Heart right ventricle (tissue), 16 donors: Measurements from ENCODE around the gene TMEM259. TPM values are rescaled to one million over a fixed set of nuclear protein-coding genes. Genes with fewer than 3 reads are reported as not detected.

ENCODE experiments used
- ATAC-seq, 8 donors: fragments of 200-7000 bp; cut with Tn5 transposase; one replicate each; pipeline ENCODE4 v1.9.1; 2020; ENCODE audit warnings: mild to moderate bottlenecking in 8 of 8, moderate library complexity in 8 of 8, moderate number of reproducible peaks in 1 of 8
- DNase-seq, 2 donors: peaks; one replicate each; pipeline ENCODE4 v3.0.0-alpha.2; 2020
- H3K27ac ChIP-seq, 10 donors: fragments of 200-600 bp; sonication (generic) in 2 of 10; one replicate each; pipeline versions ENCODE4 v1.5.0 to v1.8.0; 2020 to 2022; ENCODE audit warnings: mild to moderate bottlenecking in 3 of 10
- H3K27me3 ChIP-seq, 7 donors: fragments of 200-600 bp; one replicate each; pipeline ENCODE4 v1.8.0; 2021 to 2022; ENCODE audit warnings: mild to moderate bottlenecking in 2 of 7
- H3K36me3 ChIP-seq, 9 donors: fragments of 200-600 bp; sonication (generic) in 1 of 9; one replicate each; pipeline versions ENCODE4 v1.5.0 to v1.8.0; 2020 to 2022; ENCODE audit warnings: mild to moderate bottlenecking in 2 of 9
- H3K4me1 ChIP-seq, 9 donors: fragments of 200-600 bp; sonication (generic) in 1 of 9; one replicate each; pipeline versions ENCODE4 v1.5.0 to v1.8.0; 2020 to 2022; ENCODE audit warnings: mild to moderate bottlenecking in 4 of 9
- H3K4me3 ChIP-seq, 10 donors: fragments of 200-600 bp; sonication (generic) in 2 of 10; one replicate each; pipeline versions ENCODE4 v1.5.0 to v1.8.0; 2020 to 2022; ENCODE audit warnings: mild to moderate bottlenecking in 7 of 10, moderate library complexity in 2 of 10
- H3K9me3 ChIP-seq, 11 donors: fragments of 200-600 bp in 10 of 11; sonication (generic) in 2 of 11; one replicate each; pipeline versions ENCODE4 v1.5.0 to v1.8.0; 2013 to 2022; ENCODE audit warnings: mild to moderate bottlenecking in 2 of 11, control low read depth in 1 of 11, moderate library complexity in 1 of 11
- CTCF ChIP-seq, 9 donors: fragments of 200-600 bp; sonication (generic) in 2 of 9; IDR thresholded peaks; one replicate each; pipeline versions ENCODE4 v1.5.0 to v1.8.0; 2021 to 2022; ENCODE audit warnings: antibody characterized with exemption in 9 of 9, mild to moderate bottlenecking in 5 of 9, moderate library complexity in 1 of 9
- WGBS, 2 donors: extraction: QIAGEN DNeasy Blood & Tissue Kit; methylation state at CpG; one replicate each; pipeline ENCODE4 v1.1.7; 2013; ENCODE audit warnings: inconsistent platforms in 1 of 2; 5-methylcytosine and 5-hydroxymethylcytosine counted together
- intact Hi-C, 10 donors: fragments of 100-400 bp; cut with DNase I; formaldehyde crosslinking; loops; one replicate each; pipeline versions ENCODE4 v1.11.1 to v1.14.2; 2022
- polyA plus RNA-seq, 2 donors: library from polyadenylated mRNA; stranded (reverse); fragments of 200-250 nt; gene quantifications; one replicate each; pipeline ENCODE4 v1.2.3, GENCODE V29; 2013
- total RNA-seq, 10 donors: library from RNA; stranded (reverse); fragmentation: NEBNext Ultra II Directional in 3 of 10; extraction: Animal tissue kit (Norgen Biotek cat#: 25700) in 3 of 10; gene quantifications; one replicate each; pipeline versions ENCODE4 v1.2.1 to v1.2.4, GENCODE V29; 2021 to 2023
- donor health status: Arrhythmogenic right ventricular cardiomyopathy.
- donor health status: ischemic (EF 13 %, LVEDD 7.1; RV severe dilation, severe dysfunction).
- donor health status: healthy with polysubstance abuse.
- donor health status: DM: no; HTN: yes; CAD: no.
- donor health status: DM: no; HTN: no; CAD: no.
- donor health status: ischemic (EF 25% LVEDD 6.9; RV normal size, moderate dysfunction).
- donor health status: ischemic (EF 25% LVEDD 5.7; RV mildly dilated, moderate dysfunction).
- donor health status: healthy.
- donor health status: DM: yes; HTN: yes; CAD: no.
- donor health status: Ischemic cardiomyopathy.
- donor health status: ischemic (EF 35%, LVEDD 5.7; RV mildly dilated, moderate dysfunction).
- donor health status: nonischemic (EF 11% LVEDD 7.7; RV severe dilation, severe dysfunction).
- donor health status: DM: yes; HTN: yes; CAD: no.
- donor health status: PGD.
- donor health status: ischemic (EF 29% LVEDD 5.4; RV normal size, mild dysfunction).
- donor health status: nonischemic (EF 23%, LVEDD 6.1; RV moderate dilation, normal function).

The TMEM259 gene
- total and polyA plus RNA-seq, 12 donors = 94.3 to 289 (median 114) TPM

DNA sequence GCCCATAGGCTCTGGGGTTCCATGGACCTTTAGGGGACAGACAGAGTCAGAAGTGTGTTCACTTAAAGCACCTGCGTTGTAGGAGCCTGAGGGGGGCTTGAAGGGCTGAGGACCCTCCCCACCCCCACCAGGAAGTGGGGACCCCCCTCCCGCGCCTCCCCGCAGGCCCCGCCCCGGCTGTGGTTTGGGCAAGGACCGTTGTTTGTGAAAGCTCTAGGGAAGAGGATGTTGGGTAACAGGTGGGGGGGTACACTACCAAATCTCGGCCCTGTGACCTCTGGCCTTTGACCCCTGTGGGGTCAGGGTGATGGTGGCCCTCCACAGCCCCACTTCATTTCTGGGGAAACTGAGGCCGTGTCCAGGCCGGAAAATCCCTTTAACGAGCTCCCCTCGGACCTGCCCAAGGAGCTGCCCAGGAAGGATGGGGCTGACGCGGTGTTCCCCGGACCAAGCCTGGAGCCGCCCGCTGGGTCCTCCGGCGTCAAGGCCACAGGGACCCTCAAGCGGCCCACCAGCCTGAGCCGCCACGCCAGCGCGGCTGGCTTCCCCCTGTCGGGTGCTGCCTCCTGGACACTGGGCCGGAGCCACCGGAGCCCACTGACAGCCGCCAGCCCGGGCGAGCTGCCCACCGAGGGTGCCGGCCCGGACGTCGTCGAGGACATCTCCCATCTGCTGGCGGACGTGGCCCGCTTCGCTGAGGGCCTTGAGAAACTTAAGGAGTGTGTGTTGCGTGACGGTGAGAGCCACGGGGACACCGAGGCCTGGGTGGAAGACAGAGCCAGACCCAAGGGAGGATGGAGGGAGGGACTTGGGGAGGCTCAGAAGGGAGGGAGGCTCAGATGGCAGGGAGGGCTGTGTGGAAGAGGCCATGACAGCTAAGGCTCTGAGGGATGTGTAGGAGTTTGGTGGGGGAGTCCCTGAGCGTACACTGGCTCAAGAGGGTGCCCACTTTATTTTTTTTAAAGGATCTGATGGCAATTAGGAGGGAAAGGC, 47.4 kb upstream of the TMEM259 start:
- ATAC-seq (peak in 4 of 8 donors; percentile 22 to 34 (median 30)), DNase-seq (peak; percentile 45 to 61)
- Histone ChIP-seq H3K4me1 (peaks cover 11 to 65% (median 37%) of the 10 kb centered on the region in 9 donors), H3K36me3 (peaks cover 0 to 24% (median 0%) of the 10 kb centered on the region in 9 donors), H3K27ac (peak overlapping the region in 6 of 10 donors; percentile 15 to 96 (median 64)), H3K27me3 (peaks cover 34 to 89% (median 76%) of the 10 kb centered on the region in 7 donors), H3K4me3 (peak overlapping the region in 7 of 10 donors; percentile 38 to 76 (median 49)), H3K9me3 (no peaks in the 10 kb centered on the region)
- intact Hi-C loops = no loop called here
- no peak for TF ChIP-seq CTCF (IDR thresholded peaks at IDR 0.05)
- 67 to 76% methylated on average over 45 of the region's 45 CpGs for WGBS, 2 donors

DNA sequence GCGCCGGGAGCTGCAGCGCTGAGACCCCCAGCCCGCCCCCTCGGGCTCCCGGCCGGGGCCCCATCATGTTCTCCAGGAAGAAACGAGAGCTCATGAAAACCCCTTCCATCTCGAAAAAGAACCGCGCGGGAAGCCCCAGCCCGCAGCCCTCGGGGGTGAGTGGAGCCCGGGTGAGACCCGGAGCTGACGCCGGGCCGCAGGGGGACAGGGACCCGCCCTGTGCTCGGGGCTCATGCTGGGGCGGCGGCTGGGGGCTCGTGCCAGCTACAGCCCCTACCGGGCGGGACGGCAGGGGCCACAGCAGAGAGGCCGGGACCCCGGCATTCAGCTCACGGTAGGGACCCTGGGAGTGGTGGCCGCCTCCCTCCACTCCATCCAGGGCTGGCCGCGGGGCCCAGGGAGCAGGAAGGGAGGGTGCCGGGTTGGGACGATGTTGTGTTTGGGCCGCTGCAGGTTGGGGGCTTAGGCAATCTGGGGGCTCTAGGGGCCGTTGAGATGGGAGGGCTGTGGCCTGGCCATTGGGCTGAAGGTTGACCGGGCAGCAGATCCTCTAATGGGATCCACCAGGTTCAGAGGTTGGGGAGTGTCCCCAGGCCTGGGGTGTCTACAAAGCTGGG, 46.5 kb upstream of the TMEM259 start:
- 5% methylated on average over 35 to 38 of the region's 38 CpGs for WGBS, 2 donors
- peak overlapping the region in 8 of 10 donors; percentile 27 to 96 (median 58) for H3K27ac ChIP-seq
- ATAC-seq = peak in 1 of 8 donors; percentile 2

DNA sequence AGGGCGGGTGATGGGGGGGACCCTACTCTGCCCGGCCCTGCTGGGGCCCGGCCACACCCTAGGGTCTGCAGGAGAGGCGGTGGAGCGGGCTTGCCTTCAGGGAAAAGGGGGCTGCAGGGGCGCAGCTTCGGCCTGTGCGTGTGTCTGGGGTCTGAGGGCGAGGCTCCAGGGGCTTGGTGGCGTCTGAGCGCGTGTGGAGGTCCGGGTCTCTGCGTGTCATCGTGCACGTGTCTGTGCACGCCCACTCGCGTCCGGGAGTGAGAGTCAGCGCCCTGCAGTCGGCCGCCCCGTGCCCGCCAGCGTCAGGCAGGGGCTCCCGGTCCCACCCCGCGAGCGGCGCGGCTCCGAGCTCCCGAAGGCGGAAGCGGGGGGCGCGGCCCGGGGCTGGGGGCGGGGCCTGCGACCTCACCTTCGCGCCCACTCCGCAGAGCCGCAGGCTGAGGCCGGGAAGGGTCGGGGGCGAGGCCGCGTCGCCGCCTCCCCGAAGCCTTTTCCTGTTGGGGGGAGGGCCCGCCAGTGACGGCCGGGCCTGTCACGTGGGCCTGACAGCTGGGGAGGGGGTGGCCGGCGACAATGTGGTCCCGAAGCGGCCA, 45.9 kb upstream of the TMEM259 start, which contains the start of gene ARHGAP45:
Gene ARHGAP45, plus strand, starts transcription at position 420 of the 593 bp plus-strand sequence. CDS start 239 bp downstream, outside the sequence.
- Histone ChIP-seq H3K4me1 (peaks cover 11 to 63% (median 37%) of the 10 kb centered on the region in 9 donors), H3K36me3 (peaks cover 0 to 19% (median 0%) of the 10 kb centered on the region in 9 donors), H3K9me3 (no peaks in the 10 kb centered on the region), H3K27me3 (peaks cover 34 to 80% (median 71%) of the 10 kb centered on the region in 7 donors), H3K27ac (peak within 1 kb of the TSS in 8 of 10 donors; percentile 27 to 96 (median 58)), H3K4me3 (peak within 1 kb of the TSS; percentile 4 to 76 (median 46))
- ATAC-seq (peak in 7 of 8 donors; percentile 2 to 27 (median 14)), DNase-seq (peak in 1 of 2 donors; percentile 55)
- TF ChIP-seq CTCF (IDR thresholded peaks at IDR 0.05) = no peak
- 5 to 7% methylated on average over 49 to 61 of the region's 61 CpGs for WGBS, 2 donors
- intact Hi-C loops = no loop called here

More for the DNA sequence above, 46.5 kb upstream of the TMEM259 start:
- Histone ChIP-seq H3K9me3 (no peaks in the 10 kb centered on the region), H3K27me3 (peaks cover 34 to 83% (median 76%) of the 10 kb centered on the region in 7 donors), H3K4me1 (peaks cover 11 to 63% (median 37%) of the 10 kb centered on the region in 9 donors), H3K36me3 (peaks cover 0 to 20% (median 0%) of the 10 kb centered on the region in 9 donors), H3K4me3 (peak overlapping the region; percentile 4 to 76 (median 46))
- intact Hi-C loops = no loop called here
- DNase-seq = no peak
- no peak for TF ChIP-seq CTCF (IDR thresholded peaks at IDR 0.05)
